Measurements from ENCODE around the gene MRPL24. TPM values are rescaled to one million over a fixed set of nuclear protein-coding genes. Genes with fewer than 3 reads are reported as not detected.

The MRPL24 gene
- total and polyA plus RNA-seq, 9 of the 15 experiments (the other 6 are each of a cell fraction or from before 2014, with no cell fraction given) = 74.3 to 267 (median 113) TPM

DNA sequence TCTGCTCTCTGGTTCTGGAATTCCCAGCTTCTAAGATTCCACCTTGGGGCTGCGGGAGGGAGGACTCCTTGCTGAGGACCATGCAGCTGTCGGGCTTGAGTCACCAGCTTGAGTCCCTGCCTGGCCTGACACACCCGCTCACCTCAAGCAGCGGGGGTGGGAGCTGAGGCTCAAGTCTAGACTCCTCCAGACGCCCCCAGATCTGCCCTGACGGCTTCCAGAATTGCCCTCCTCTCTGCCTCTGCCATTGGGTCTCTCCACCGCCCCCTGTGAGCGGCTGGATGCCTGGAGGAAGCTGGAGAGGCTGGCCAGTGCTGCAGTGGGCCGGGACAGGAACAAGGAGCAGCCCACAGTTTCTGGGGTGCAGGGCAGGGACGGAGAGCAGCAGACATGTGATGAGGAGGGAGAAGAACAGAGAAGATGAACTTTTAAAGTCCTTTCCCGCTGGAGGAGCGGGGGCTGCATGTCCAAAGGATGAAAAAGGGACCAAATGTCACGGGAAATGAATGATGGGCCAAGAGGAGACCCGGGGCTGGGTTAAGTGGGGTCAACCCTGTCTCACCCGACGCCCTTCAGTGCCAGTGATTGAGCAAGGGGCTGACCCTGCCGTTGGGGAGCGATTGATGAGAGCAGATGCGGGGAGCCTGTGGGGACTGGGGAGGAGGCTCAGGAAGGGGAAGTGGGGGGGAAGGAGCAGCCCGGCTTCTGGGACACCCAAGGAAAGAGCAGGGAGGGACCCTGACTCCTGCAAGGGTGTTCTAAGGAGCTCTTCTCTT lies 49.0 kb downstream of the MRPL24 start (continued):
- TF ChIP-seq CBX8 (IDR thresholded peaks at IDR 0.05; ENCODE audit: borderline replicate concordance, extremely low read depth, low read depth, low read length, poor library complexity, severe bottlenecking) (no peak), ZC3H8 (IDR thresholded peaks at IDR 0.05) (no peak), SPI1 (IDR thresholded peaks at IDR 0.05; ENCODE audit: borderline replicate concordance, low read depth, low read length) (peak; percentile 77), ZNF644 (tag; IDR thresholded peaks at IDR 0.05; ENCODE audit: low read depth) (no peak), MTA1 (IDR thresholded peaks at IDR 0.05; ENCODE audit: borderline replicate concordance) (no peak), CBX2 (IDR thresholded peaks at IDR 0.05; ENCODE audit: insufficient read depth, low read length, poor library complexity, severe bottlenecking) (no peak), DIDO1 (tag; IDR thresholded peaks at IDR 0.05; ENCODE audit: low read depth) (no peak), ZNF699 (CRISPR knock-in tag; IDR thresholded peaks at IDR 0.05; ENCODE audit: insufficient replicate concordance) (no peak), SNIP1 (IDR thresholded peaks at IDR 0.05; ENCODE audit: low read depth) (no peak), CREM (IDR thresholded peaks at IDR 0.05; ENCODE audit: low read depth) (peak; percentile 46; the same call in 1 of the 2 replicates), ETV6 (IDR thresholded peaks at IDR 0.05; ENCODE audit: borderline replicate concordance in 1 of 2, low read depth in 2 of 2, low read length in 1 of 2) (no peak), ETV6 (CRISPR knock-in tag; IDR thresholded peaks at IDR 0.05; ENCODE audit: borderline replicate concordance) (no peak), ZKSCAN3 (CRISPR knock-in tag; IDR thresholded peaks at IDR 0.05) (no peak), CHD2 (IDR thresholded peaks at IDR 0.05; ENCODE audit: low read depth, low read length) (no peak)
- TF ChIP-seq, protein P1, sequence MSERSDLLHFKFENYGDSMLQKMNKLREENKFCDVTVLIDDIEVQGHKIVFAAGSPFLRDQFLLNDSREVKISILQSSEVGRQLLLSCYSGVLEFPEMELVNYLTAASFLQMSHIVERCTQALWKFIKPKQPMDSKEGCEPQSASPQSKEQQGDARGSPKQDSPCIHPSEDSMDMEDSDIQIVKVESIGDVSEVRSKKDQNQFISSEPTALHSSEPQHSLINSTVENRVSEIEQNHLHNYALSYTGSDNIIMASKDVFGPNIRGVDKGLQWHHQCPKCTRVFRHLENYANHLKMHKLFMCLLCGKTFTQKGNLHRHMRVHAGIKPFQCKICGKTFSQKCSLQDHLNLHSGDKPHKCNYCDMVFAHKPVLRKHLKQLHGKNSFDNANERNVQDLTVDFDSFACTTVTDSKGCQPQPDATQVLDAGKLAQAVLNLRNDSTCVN (CRISPR knock-in tag; IDR thresholded peaks at IDR 0.05) = no peak
- TF ChIP-seq, protein P2, sequence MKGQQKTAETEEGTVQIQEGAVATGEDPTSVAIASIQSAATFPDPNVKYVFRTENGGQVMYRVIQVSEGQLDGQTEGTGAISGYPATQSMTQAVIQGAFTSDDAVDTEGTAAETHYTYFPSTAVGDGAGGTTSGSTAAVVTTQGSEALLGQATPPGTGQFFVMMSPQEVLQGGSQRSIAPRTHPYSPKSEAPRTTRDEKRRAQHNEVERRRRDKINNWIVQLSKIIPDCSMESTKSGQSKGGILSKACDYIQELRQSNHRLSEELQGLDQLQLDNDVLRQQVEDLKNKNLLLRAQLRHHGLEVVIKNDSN (CRISPR knock-in tag; IDR thresholded peaks at IDR 0.05) = no peak
- TF ChIP-seq, protein P3, sequence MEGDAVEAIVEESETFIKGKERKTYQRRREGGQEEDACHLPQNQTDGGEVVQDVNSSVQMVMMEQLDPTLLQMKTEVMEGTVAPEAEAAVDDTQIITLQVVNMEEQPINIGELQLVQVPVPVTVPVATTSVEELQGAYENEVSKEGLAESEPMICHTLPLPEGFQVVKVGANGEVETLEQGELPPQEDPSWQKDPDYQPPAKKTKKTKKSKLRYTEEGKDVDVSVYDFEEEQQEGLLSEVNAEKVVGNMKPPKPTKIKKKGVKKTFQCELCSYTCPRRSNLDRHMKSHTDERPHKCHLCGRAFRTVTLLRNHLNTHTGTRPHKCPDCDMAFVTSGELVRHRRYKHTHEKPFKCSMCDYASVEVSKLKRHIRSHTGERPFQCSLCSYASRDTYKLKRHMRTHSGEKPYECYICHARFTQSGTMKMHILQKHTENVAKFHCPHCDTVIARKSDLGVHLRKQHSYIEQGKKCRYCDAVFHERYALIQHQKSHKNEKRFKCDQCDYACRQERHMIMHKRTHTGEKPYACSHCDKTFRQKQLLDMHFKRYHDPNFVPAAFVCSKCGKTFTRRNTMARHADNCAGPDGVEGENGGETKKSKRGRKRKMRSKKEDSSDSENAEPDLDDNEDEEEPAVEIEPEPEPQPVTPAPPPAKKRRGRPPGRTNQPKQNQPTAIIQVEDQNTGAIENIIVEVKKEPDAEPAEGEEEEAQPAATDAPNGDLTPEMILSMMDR (IDR thresholded peaks at IDR 0.05 in 2 of 3, conservative IDR thresholded peaks at IDR 0.05 in 1 of 3; ENCODE audit: insufficient read depth in 2 of 3, low read depth in 1 of 3, low read length in 3 of 3) = peak in 1 of 3 experiments; percentile 6; a peak in 1 of 6 replicates
- TF ChIP-seq, protein P4, sequence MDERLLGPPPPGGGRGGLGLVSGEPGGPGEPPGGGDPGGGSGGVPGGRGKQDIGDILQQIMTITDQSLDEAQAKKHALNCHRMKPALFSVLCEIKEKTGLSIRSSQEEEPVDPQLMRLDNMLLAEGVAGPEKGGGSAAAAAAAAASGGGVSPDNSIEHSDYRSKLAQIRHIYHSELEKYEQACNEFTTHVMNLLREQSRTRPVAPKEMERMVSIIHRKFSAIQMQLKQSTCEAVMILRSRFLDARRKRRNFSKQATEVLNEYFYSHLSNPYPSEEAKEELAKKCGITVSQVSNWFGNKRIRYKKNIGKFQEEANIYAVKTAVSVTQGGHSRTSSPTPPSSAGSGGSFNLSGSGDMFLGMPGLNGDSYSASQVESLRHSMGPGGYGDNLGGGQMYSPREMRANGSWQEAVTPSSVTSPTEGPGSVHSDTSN (CRISPR knock-in tag; IDR thresholded peaks at IDR 0.05; ENCODE audit: low read depth) = no peak
- TF ChIP-seq, protein P4 (tag; conservative IDR thresholded peaks at IDR 0.05; ENCODE audit: low read depth) = peak; percentile 55
